CD4-positive, CD25-positive, alpha-beta regulatory T cell (primary cell): Measurements from ENCODE around the gene C1orf174. TPM values are rescaled to one million over a fixed set of nuclear protein-coding genes. Genes with fewer than 3 reads are reported as not detected.
"Not testable (repeated sequence)": the region's sequence is repeated elsewhere in the genome, so short reads cannot be mapped to it uniquely, and the experiment has no call there.

Source experiments
- ATAC-seq, 2 donors: fragments of 150-1000 bp; cut with Tn5 transposase; one replicate each; pipeline ENCODE4 v1.10.0; 2021; ENCODE audit warnings: low read depth in 2 of 2, moderate number of reproducible peaks in 2 of 2, moderate library complexity in 1 of 2
- DNase-seq, 3 donors: peaks; one replicate each; pipeline versions ENCODE4 v3.0.0 to v3.0.0-alpha.2; 2012 to 2022; ENCODE audit warnings: mixed read lengths in 1 of 3
- H3K27ac ChIP-seq: one replicate; pipeline ENCODE4 v1.7.0; 2013; ENCODE audit warnings: mild to moderate bottlenecking, low read length; ENCODE audit not compliant: insufficient read depth, poor library complexity, severe bottlenecking
- H3K27me3 ChIP-seq: one replicate; pipeline ENCODE4 v1.7.0; 2013; ENCODE audit warnings: low read length; ENCODE audit not compliant: control insufficient read depth, insufficient read depth
- H3K36me3 ChIP-seq: one replicate; pipeline ENCODE4 v1.7.0; 2013; ENCODE audit warnings: mild to moderate bottlenecking, low read length, moderate library complexity; ENCODE audit not compliant: control insufficient read depth, insufficient read depth
- H3K4me1 ChIP-seq: 2 replicates; pipeline ENCODE4 v1.7.0; 2013; ENCODE audit warnings: mild to moderate bottlenecking, low read length; ENCODE audit not compliant: insufficient read depth, control insufficient read depth, poor library complexity, severe bottlenecking
- H3K4me3 ChIP-seq: one replicate; pipeline ENCODE4 v1.7.0; 2013; ENCODE audit warnings: low read depth, mild to moderate bottlenecking, low read length, moderate library complexity
- H3K9me3 ChIP-seq, 2 experiments: 1 replicate in 1 of 2; 2 replicates in 1 of 2; pipeline ENCODE4 v1.7.0; 2013; ENCODE audit warnings: low read length in 2 of 2, mild to moderate bottlenecking in 1 of 2, moderate library complexity in 1 of 2; ENCODE audit not compliant: control insufficient read depth in 2 of 2
- H3K27ac Mint-ChIP-seq, 3 donors: one replicate each; pipeline ENCODE4 v1.8.0; 2020 to 2022; ENCODE audit warnings: mild to moderate bottlenecking in 3 of 3, mixed read lengths in 3 of 3, moderate library complexity in 2 of 3
- H3K27me3 Mint-ChIP-seq: one replicate; pipeline ENCODE4 v1.8.0; 2022; ENCODE audit warnings: mild to moderate bottlenecking, mixed read lengths
- H3K36me3 Mint-ChIP-seq: one replicate; pipeline ENCODE4 v1.8.0; 2020; ENCODE audit warnings: mixed read lengths
- H3K4me1 Mint-ChIP-seq, 4 donors: one replicate each; pipeline ENCODE4 v1.8.0; 2020 to 2022; ENCODE audit warnings: mixed read lengths in 4 of 4, mild to moderate bottlenecking in 1 of 4
- H3K4me3 Mint-ChIP-seq, 4 donors: one replicate each; pipeline ENCODE4 v1.8.0; 2020 to 2022; ENCODE audit warnings: mild to moderate bottlenecking in 4 of 4, mixed read lengths in 4 of 4, moderate library complexity in 3 of 4
- H3K9me3 Mint-ChIP-seq, 7 donors: one replicate each; pipeline ENCODE4 v1.8.0; 2020 to 2022; ENCODE audit warnings: mixed read lengths in 7 of 7, mild to moderate bottlenecking in 3 of 7, moderate library complexity in 2 of 7
- polyA plus RNA-seq, 4 donors: library from polyadenylated mRNA; unstranded; fragments of 300-500 nt; fragmentation: Illumina TruSeq; gene quantifications; one replicate each; pipeline ENCODE4 v1.2.3, GENCODE V29; 2021
- total RNA-seq: library from RNA; stranded (reverse); gene quantifications from one replicate; pipeline ENCODE4 v1.2.3, GENCODE V29; 2022

The C1orf174 gene
- total and polyA plus RNA-seq, 5 donors from 2014 or later, result 15.4 to 33.3 (median 26.3) TPM

GRCh38 chr1:3918359-3918758, 18.3 kb upstream of the C1orf174 start:
- not testable (repeated sequence) for DNase-seq, H3K36me3 ChIP-seq, H3K27ac ChIP-seq, H3K9me3 Mint-ChIP-seq, H3K36me3 Mint-ChIP-seq, H3K27me3 ChIP-seq, H3K4me3 ChIP-seq, H3K27me3 Mint-ChIP-seq, ATAC-seq, H3K27ac Mint-ChIP-seq, H3K4me1 Mint-ChIP-seq, H3K9me3 ChIP-seq, H3K4me1 ChIP-seq, H3K4me3 Mint-ChIP-seq

GRCh38 chr1:3917761-3918160, 17.7 kb upstream of the C1orf174 start:
- ATAC-seq (no peak), DNase-seq (no peak)
- H3K36me3 ChIP-seq, result no peaks in the 10 kb centered on the region
- no peak overlapping the region for H3K27ac ChIP-seq
- H3K27ac Mint-ChIP-seq, result no peak overlapping the region
- peaks cover 0 to 8% (median 3%) of the 10 kb centered on the region in 4 donors for H3K4me1 Mint-ChIP-seq
- H3K9me3 Mint-ChIP-seq, result no peaks in the 10 kb centered on the region
- no peak overlapping the region for H3K4me3 Mint-ChIP-seq
- no peaks in the 10 kb centered on the region for H3K36me3 Mint-ChIP-seq
- H3K4me1 ChIP-seq, result no peaks in the 10 kb centered on the region
- no peaks in the 10 kb centered on the region for H3K27me3 ChIP-seq
- no peak overlapping the region for H3K4me3 ChIP-seq
- no peaks in the 10 kb centered on the region for H3K9me3 ChIP-seq
- no peaks in the 10 kb centered on the region for H3K27me3 Mint-ChIP-seq

- Mint-ChIP-seq H3K4me1 (peaks cover 0 to 4% (median 1%) of the 10 kb centered on the region in 4 donors), H3K4me3 (no peak overlapping the region), H3K36me3 (no peaks in the 10 kb centered on the region), H3K27ac (no peak overlapping the region), H3K9me3 (no peaks in the 10 kb centered on the region), H3K27me3 (peaks cover 4% of the 10 kb centered on the region)
- H3K27me3 ChIP-seq, result no peaks in the 10 kb centered on the region
- H3K27ac ChIP-seq, result no peak overlapping the region
- DNase-seq, result no peak
- H3K4me3 ChIP-seq, result no peak overlapping the region
- H3K4me1 ChIP-seq, result peaks cover 5% of the 10 kb centered on the region
- ATAC-seq, result no peak
- no peaks in the 10 kb centered on the region for H3K36me3 ChIP-seq
- H3K9me3 ChIP-seq, result no peaks in the 10 kb centered on the region
These were observed 15.6 kb upstream of the C1orf174 start for GRCh38 chr1:3915551-3916121.

DNA sequence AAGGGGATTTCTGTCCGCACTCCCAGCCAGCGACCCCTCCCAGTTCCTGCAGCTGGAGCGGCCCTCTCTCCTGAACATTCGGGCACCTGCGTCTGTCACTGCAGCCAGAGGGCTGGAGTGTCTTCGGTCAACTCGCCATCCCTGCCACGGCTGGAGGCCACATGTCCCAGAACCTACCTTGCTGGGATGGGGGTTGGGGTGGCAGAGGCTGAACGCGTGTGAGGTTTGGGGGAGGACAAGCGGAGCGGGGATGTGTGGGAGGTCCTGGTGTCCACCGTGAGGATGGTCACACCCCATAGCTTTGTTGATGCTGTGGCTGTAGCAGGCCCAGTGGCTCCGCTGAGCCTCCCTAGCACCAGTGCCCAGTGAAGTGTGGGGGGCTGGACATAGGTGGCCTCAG, 14.8 kb upstream of the C1orf174 start:
- Histone ChIP-seq H3K4me3 (no peak overlapping the region), H3K4me1 (peaks cover 7% of the 10 kb centered on the region), H3K27ac (no peak overlapping the region), H3K27me3 (no peaks in the 10 kb centered on the region), H3K36me3 (no peaks in the 10 kb centered on the region), H3K9me3 (no peaks in the 10 kb centered on the region)
- Mint-ChIP-seq H3K27me3 (peaks cover 4% of the 10 kb centered on the region), H3K9me3 (no peaks in the 10 kb centered on the region), H3K36me3 (no peaks in the 10 kb centered on the region), H3K4me1 (peaks cover 0 to 5% (median 2%) of the 10 kb centered on the region in 4 donors), H3K27ac (no peak overlapping the region), H3K4me3 (no peak overlapping the region)
- ATAC-seq (no peak), DNase-seq (no peak)

DNA sequence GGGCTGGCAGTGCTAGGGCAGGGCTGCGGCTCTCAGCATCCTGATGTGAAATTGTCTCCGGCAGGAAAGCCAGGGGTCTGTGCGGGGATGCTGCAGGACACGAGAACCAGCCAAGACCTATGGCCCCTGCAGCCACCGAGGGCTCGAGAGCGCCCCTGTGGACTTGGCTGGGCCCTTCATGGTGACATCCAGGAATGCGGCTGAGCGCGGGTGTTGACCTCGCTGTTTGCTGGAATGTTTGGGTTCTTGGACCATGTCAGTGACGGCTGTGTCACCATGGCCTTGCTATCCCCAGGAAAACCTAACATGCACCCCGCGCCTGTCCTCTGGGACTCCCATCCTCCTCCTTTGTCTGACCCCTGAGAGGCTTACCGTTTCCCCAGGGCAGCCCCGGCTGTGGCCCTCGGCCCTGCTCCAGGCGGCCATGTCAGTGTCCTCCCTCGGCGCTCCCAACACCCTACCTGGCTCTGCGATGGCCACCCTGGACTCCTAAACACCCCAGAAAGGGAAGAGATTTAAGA, 14.3 kb upstream of the C1orf174 start:
- Mint-ChIP-seq H3K9me3 (no peaks in the 10 kb centered on the region), H3K4me3 (no peak overlapping the region), H3K4me1 (peaks cover 0 to 5% (median 2%) of the 10 kb centered on the region in 4 donors), H3K27me3 (peaks cover 4% of the 10 kb centered on the region), H3K27ac (no peak overlapping the region), H3K36me3 (no peaks in the 10 kb centered on the region)
- H3K9me3 ChIP-seq, result no peaks in the 10 kb centered on the region
- DNase-seq (no peak), ATAC-seq (no peak)
- no peak overlapping the region for H3K27ac ChIP-seq
- no peaks in the 10 kb centered on the region for H3K27me3 ChIP-seq
- H3K4me1 ChIP-seq, result peaks cover 7% of the 10 kb centered on the region
- H3K36me3 ChIP-seq, result no peaks in the 10 kb centered on the region
- H3K4me3 ChIP-seq, result no peak overlapping the region

DNA sequence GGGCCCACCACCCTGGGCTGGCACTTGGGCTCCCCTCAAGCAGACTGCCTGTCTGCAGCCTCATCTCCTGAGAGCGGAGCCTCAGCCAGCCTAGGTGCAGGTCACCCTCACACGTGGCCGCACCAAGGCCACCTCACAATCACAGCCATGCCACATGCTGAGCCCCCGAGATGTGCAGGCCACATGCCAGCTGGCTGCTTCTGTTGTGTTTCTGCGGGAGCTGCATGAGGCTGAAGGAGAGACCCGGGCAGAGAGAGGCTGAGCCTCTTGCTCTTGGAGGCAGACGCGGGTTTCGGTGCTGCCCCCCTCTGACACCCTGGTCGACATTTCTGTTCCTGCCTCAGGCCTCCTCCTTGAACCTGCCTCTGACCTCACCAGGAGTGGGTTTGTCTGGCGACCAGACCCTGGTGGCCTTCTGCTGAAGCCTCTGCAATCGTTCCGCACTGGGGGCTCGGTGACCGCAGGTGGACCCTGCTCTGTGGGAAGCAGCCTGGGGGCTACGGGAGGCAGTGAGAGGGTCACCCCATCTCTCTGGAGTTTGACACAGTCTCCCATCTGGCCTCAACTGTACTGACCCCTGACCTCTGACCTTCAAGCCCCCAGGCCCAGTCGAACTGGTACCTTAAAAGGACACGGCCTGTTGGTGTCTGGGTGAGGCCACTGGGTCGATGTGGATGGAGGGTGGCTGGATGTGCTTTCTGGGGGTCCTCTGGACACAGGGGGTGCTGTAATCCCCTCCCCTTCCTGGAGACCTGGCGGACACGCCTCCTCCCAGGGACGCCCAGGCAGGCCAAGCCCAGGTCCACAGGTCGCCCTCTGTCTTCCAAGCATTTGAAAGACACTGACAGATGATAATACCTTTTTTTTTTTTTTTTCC, 13.0 kb upstream of the C1orf174 start:
- no peak for ATAC-seq
- Mint-ChIP-seq H3K4me3 (no peak overlapping the region), H3K9me3 (no peaks in the 10 kb centered on the region), H3K27me3 (peaks cover 4% of the 10 kb centered on the region), H3K36me3 (no peaks in the 10 kb centered on the region), H3K4me1 (peaks cover 0 to 5% (median 2%) of the 10 kb centered on the region in 4 donors), H3K27ac (no peak overlapping the region)
- DNase-seq, result no peak
- Histone ChIP-seq H3K27me3 (no peaks in the 10 kb centered on the region), H3K9me3 (no peaks in the 10 kb centered on the region), H3K4me3 (no peak overlapping the region), H3K4me1 (peaks cover 7% of the 10 kb centered on the region), H3K27ac (no peak overlapping the region), H3K36me3 (no peaks in the 10 kb centered on the region)

GRCh38 chr1:3911981-3912808, 12.1 kb upstream of the C1orf174 start:
- H3K4me1 ChIP-seq, result peaks cover 7% of the 10 kb centered on the region
- DNase-seq (no peak), ATAC-seq (no peak)
- peaks cover 4% of the 10 kb centered on the region for H3K27me3 Mint-ChIP-seq
- H3K4me1 Mint-ChIP-seq, result peaks cover 0 to 5% (median 2%) of the 10 kb centered on the region in 4 donors
- H3K4me3 ChIP-seq, result no peak overlapping the region
- H3K9me3 ChIP-seq, result no peaks in the 10 kb centered on the region
- H3K9me3 Mint-ChIP-seq, result no peaks in the 10 kb centered on the region
- no peak overlapping the region for H3K4me3 Mint-ChIP-seq
- H3K27ac ChIP-seq, result no peak overlapping the region
- H3K27ac Mint-ChIP-seq, result no peak overlapping the region
- H3K27me3 ChIP-seq, result no peaks in the 10 kb centered on the region
- H3K36me3 ChIP-seq, result no peaks in the 10 kb centered on the region
- no peaks in the 10 kb centered on the region for H3K36me3 Mint-ChIP-seq
